MCF 10A (cell line): ENCODE measurements around the gene PHACTR3. TPM values are rescaled to one million over a fixed set of nuclear protein-coding genes. Genes with fewer than 3 reads are reported as not detected.

Experiments
- BruUV-seq: library from RNA; stranded (reverse); fragments of 400-500 nt; replicated peaks from 2 replicates; lab custom pipeline; 2021; lab: Mats Ljungman, UMichigan
- CTCF ChIA-PET: fragments of 300-600 bp; sonication (Branson Sonifier 250); formaldehyde crosslinking; extraction: SDS; loops from one replicate; lab custom pipeline; 2021; ENCODE audit warnings: antibody characterized with exemption, inconsistent platforms; lab: Yijun Ruan, JAX
- POLR2A ChIA-PET: fragments of 300-600, 350-650 bp; sonication (Branson Sonifier 250); formaldehyde crosslinking; extraction: SDS; loops from one replicate; lab custom pipeline; 2020; ENCODE audit warnings: antibody characterized with exemption, inconsistent platforms; lab: Yijun Ruan, JAX
- DNase-seq: peaks from one replicate; pipeline ENCODE4 v3.0.0-alpha.2; 2018; ENCODE audit not compliant: unreplicated experiment
- H3K27ac Mint-ChIP-seq: one replicate; pipeline ENCODE4 v1.8.0; 2022; ENCODE audit warnings: mild to moderate bottlenecking, low read depth, mixed read lengths; ENCODE audit not compliant: unreplicated experiment
- H3K27me3 Mint-ChIP-seq: one replicate; pipeline ENCODE4 v1.8.0; 2022; ENCODE audit warnings: mixed read lengths; ENCODE audit not compliant: insufficient read depth, unreplicated experiment
- H3K36me3 Mint-ChIP-seq: one replicate; pipeline ENCODE4 v1.8.0; 2022; ENCODE audit warnings: mild to moderate bottlenecking, moderate library complexity, mixed read lengths; ENCODE audit not compliant: insufficient read depth, unreplicated experiment
- H3K4me1 Mint-ChIP-seq: one replicate; pipeline ENCODE4 v1.8.0; 2022; ENCODE audit warnings: mixed read lengths; ENCODE audit not compliant: insufficient read depth, unreplicated experiment
- H3K4me3 Mint-ChIP-seq: one replicate; pipeline ENCODE4 v1.8.0; 2022; ENCODE audit warnings: mild to moderate bottlenecking, moderate library complexity, mixed read lengths; ENCODE audit not compliant: unreplicated experiment
- H3K9me3 Mint-ChIP-seq: one replicate; pipeline ENCODE4 v1.8.0; 2022; ENCODE audit warnings: mixed read lengths; ENCODE audit not compliant: unreplicated experiment
- intact Hi-C: fragments of 100-400 bp; cut with micrococcal nuclease; formaldehyde crosslinking; loops from 2 replicates; pipeline ENCODE4 v1.14.1; 2022
- total RNA-seq: library from RNA; stranded (reverse); gene quantifications from 2 replicates; pipeline ENCODE4 v1.2.3, GENCODE V29; 2022
- TF ChIP-seq, protein P1 (sequence below): fragments of 200-600 bp; IDR thresholded peaks from one replicate; pipeline ENCODE4 v1.8.0; 2022; ENCODE audit warnings: antibody characterized with exemption, mild to moderate bottlenecking; ENCODE audit not compliant: unreplicated experiment

The PHACTR3 gene
- total RNA-seq, 1 experiment from 2014 or later = 22.8 TPM

DNA sequence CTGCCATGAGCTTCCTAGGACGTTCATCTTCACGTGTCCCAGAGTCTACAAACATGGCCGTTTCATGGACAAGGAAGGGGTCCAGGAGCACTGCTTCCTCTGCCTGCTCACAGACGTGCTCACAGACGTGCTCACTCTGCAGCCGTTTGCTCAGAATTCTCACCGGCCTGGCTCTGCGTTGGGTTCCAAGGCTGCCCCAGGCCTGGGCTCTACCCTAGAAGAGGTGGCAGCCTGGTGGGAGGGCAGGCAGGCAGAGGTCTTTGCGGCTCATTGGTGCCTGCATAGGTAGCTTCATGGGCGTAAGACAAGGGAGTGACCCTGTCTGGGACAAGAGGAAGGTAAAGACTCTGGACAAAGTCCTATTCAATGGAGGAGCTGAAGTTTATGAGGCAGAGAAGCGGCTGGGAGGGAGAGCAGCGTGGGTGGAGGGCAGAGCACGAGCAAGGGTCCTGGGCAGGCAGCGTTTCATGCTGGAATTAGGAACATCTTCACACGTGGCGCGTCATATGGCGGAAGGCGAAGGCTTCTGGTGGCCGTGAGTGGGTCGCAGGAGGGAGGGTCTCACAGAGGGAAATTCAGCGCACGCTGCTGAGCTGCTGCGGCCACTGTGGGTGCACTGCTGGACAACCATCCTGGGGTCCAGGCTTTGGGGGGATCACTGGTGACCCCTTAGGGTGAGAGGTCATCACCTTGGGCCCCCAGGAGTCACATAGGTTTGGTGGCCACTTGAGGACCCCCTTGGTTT is 138.2 kb downstream of the PHACTR3 start:
- POLR2A ChIA-PET = no interaction called here
- Mint-ChIP-seq H3K9me3 (no peaks in the 10 kb centered on the region), H3K4me1 (no peaks in the 10 kb centered on the region), H3K27ac (no peak overlapping the region), H3K36me3 (no peaks in the 10 kb centered on the region), H3K27me3 (peaks cover 70% of the 10 kb centered on the region), H3K4me3 (no peak overlapping the region)
- intact Hi-C loops = no loop called here
- no peak for DNase-seq
- CTCF ChIA-PET = interaction anchor here (0.5 to 1.0 kb wide), 3 partner anchors 23 to 171 kb away, joined by 3 read pairs; no protein-coding TSS in a partner anchor
- TF ChIP-seq, protein P1, sequence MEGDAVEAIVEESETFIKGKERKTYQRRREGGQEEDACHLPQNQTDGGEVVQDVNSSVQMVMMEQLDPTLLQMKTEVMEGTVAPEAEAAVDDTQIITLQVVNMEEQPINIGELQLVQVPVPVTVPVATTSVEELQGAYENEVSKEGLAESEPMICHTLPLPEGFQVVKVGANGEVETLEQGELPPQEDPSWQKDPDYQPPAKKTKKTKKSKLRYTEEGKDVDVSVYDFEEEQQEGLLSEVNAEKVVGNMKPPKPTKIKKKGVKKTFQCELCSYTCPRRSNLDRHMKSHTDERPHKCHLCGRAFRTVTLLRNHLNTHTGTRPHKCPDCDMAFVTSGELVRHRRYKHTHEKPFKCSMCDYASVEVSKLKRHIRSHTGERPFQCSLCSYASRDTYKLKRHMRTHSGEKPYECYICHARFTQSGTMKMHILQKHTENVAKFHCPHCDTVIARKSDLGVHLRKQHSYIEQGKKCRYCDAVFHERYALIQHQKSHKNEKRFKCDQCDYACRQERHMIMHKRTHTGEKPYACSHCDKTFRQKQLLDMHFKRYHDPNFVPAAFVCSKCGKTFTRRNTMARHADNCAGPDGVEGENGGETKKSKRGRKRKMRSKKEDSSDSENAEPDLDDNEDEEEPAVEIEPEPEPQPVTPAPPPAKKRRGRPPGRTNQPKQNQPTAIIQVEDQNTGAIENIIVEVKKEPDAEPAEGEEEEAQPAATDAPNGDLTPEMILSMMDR = no peak
- BruUV-seq = no TSS peak

DNA sequence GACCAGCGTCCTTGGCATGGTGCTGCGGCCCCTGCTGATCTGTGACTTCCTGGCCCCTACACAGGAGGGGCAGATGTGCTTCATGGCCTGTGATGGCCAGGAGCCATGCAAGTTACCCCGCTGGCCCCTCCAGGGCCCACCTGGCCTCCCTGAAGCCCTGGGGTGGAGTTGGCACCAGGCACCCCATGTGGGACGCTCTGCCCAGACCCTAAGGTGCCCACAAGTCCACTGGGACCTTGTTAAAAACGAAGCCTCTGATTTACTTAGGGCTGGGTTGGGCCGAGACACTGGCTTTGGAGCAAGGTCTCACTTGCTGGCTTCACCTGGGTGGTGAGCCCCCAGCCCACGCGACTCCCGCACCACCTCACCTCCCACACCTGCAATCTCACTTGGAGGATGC is 139.0 kb downstream of the PHACTR3 start:
- no peak for DNase-seq
- no TSS peak for BruUV-seq
- H3K27me3 Mint-ChIP-seq = peaks cover 69% of the 10 kb centered on the region

DNA sequence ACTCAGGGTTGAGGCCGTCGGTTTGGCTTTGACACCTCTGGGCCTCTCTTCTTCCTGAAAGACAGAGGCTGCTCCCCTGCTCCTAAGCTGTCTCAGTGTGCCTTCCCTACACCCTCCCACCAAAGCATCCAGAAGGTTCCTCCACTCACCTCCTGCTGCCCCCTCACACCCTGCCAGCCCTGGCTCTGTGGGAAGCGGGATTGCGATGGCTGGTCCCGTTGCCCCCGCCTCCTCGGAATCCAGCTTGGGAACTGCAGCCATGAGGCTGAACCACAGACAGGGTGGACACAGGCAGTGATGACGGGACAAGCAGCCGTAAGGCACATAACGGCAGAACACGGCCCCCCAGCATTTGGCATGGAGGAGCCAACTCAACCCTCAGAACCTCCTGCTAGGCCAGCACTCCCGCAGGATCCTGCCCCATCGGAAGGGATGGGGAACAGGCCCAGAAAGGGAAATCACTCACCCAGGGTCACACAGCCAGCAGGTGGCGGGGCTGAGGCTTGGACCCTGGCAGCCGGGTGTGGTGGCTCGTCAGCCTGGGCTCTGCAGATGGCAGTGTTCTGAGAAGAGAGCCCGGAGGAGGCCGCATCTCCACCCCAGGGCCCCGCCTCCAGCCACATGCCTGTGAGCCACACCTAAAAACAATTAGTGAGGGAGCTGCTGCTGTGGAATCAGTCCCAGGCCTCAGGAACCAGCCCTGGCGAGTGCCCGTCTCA is 139.6 kb downstream of the PHACTR3 start:
- H3K27ac Mint-ChIP-seq = no peak overlapping the region
- BruUV-seq = no TSS peak
- no peaks in the 10 kb centered on the region for H3K9me3 Mint-ChIP-seq
- POLR2A ChIA-PET = no interaction called here
- no peak overlapping the region for H3K4me3 Mint-ChIP-seq
- TF ChIP-seq, protein P1 = peak; percentile 20
- no peaks in the 10 kb centered on the region for H3K4me1 Mint-ChIP-seq
- CTCF ChIA-PET = interaction anchor here (0.6 to 6.6 kb wide), 3 partner anchors 108 to 302 kb away, joined by 3 to 54 read pairs (median 3); no protein-coding TSS in a partner anchor
- no peaks in the 10 kb centered on the region for H3K36me3 Mint-ChIP-seq
- peaks cover 67% of the 10 kb centered on the region for H3K27me3 Mint-ChIP-seq
- intact Hi-C loops = no loop called here
- DNase-seq = peak; percentile 18

More for the DNA sequence above, 139.0 kb downstream of the PHACTR3 start:
- intact Hi-C loops = no loop called here
- TF ChIP-seq, protein P1 = no peak
- Mint-ChIP-seq H3K36me3 (no peaks in the 10 kb centered on the region), H3K27ac (no peak overlapping the region), H3K9me3 (no peaks in the 10 kb centered on the region), H3K4me3 (no peak overlapping the region), H3K4me1 (no peaks in the 10 kb centered on the region)
- ChIA-PET POLR2A (no interaction called here), CTCF (no interaction called here)

DNA sequence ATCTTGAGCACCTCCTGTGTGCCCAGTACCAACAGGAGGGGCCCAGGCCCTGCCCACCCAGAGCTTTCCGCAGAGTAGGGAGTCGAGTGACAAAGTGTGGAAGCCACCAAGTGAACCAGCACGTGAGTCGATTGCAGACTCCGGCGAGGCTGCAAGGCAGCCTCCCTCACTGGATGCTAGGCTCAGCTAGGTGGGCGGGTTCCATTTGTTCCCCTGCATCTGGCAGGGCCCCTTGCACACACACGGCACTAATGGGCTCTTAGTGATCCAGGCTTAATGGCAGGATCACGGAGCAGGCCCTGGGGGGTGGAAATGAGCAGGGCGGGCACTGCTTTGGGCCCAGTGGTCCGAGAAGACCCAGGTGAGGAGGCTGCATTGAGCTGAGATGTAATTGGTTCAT is 140.4 kb downstream of the PHACTR3 start:
- TF ChIP-seq, protein P1 = no peak
- H3K27me3 Mint-ChIP-seq = peaks cover 67% of the 10 kb centered on the region
- no peak for DNase-seq
- no peaks in the 10 kb centered on the region for H3K9me3 Mint-ChIP-seq
- intact Hi-C loops = no loop called here
- no peak overlapping the region for H3K27ac Mint-ChIP-seq
- BruUV-seq = no TSS peak
- ChIA-PET POLR2A (interaction anchor here (0.6 kb wide), 1 partner anchor 1812 kb away, joined by 3 read pairs; no protein-coding TSS in a partner anchor), CTCF (interaction anchor here (0.6 to 6.6 kb wide), 4 partner anchors 38 to 301 kb away, joined by 3 to 54 read pairs (median 3); no protein-coding TSS in a partner anchor)
- H3K4me3 Mint-ChIP-seq = no peak overlapping the region
- no peaks in the 10 kb centered on the region for H3K4me1 Mint-ChIP-seq
- no peaks in the 10 kb centered on the region for H3K36me3 Mint-ChIP-seq
